ENCODE results near the gene PDE4D. TPM values are rescaled to one million over a fixed set of nuclear protein-coding genes. Genes with fewer than 3 reads are reported as not detected.

Gene PDE4D
- total RNA-seq, 1 donor from 2014 or later = 13.2 TPM

DNA sequence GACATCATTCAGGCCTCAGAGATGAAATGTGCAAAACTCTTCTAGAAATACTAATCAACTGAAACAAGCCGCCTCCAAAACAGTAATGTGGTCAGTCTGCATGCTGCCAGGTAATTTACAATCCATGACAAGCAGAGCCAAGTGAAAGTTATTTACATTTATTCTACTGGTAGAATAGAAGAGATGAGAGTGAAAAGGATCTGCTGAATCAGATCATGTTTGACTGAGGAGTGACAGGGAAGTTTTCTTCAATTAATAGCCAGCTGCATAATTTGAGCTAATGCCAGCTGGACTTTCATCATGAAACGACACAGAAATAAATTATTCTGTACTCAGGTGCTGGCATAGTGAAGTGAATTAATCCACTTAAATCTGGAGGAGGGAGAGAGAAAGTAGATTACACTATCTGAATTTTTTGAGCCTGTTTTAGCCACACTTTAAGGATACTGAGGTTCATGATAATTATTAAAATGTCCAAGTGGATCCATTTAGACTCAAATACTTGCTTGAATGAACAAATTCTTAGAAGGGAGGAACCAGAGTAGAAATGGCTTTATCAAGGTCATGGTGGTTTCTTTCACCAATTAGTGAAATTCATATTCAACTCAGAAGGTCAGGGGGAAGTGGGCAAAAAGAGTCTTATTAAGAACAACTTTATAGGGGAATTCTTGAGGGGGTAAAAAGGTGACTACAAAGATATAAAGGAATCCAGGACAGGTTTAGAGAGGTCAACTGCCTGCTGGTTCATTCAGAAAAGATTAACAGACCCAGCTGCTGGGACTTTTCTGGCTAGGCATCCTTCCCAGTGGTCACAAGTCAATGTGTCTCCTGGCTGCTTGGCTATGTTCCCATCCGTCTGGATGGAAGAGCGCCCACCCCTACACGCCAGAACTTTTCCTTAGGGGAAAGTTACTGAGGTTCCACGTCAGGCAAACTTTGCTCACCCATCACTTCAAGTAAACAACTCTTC, 350.4 kb downstream of the PDE4D start:
- no peak overlapping the region for H3K27ac Mint-ChIP-seq (ENCODE audit: unreplicated experiment)
- no peaks in the 10 kb centered on the region for H3K36me3 Mint-ChIP-seq (ENCODE audit: unreplicated experiment)
- TF ChIP-seq, protein P1, sequence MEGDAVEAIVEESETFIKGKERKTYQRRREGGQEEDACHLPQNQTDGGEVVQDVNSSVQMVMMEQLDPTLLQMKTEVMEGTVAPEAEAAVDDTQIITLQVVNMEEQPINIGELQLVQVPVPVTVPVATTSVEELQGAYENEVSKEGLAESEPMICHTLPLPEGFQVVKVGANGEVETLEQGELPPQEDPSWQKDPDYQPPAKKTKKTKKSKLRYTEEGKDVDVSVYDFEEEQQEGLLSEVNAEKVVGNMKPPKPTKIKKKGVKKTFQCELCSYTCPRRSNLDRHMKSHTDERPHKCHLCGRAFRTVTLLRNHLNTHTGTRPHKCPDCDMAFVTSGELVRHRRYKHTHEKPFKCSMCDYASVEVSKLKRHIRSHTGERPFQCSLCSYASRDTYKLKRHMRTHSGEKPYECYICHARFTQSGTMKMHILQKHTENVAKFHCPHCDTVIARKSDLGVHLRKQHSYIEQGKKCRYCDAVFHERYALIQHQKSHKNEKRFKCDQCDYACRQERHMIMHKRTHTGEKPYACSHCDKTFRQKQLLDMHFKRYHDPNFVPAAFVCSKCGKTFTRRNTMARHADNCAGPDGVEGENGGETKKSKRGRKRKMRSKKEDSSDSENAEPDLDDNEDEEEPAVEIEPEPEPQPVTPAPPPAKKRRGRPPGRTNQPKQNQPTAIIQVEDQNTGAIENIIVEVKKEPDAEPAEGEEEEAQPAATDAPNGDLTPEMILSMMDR (IDR thresholded peaks at IDR 0.05; ENCODE audit: partially characterized antibody, unreplicated experiment) = no peak
- H3K4me3 Mint-ChIP-seq (ENCODE audit: unreplicated experiment) = no peak overlapping the region
- H3K4me1 Mint-ChIP-seq (ENCODE audit: low read depth, unreplicated experiment) = peaks cover 6% of the 10 kb centered on the region
- no peaks in the 10 kb centered on the region for H3K27me3 Mint-ChIP-seq (ENCODE audit: unreplicated experiment)
- no peak for DNase-seq
- H3K9me3 Mint-ChIP-seq (ENCODE audit: unreplicated experiment) = no peaks in the 10 kb centered on the region

DNA sequence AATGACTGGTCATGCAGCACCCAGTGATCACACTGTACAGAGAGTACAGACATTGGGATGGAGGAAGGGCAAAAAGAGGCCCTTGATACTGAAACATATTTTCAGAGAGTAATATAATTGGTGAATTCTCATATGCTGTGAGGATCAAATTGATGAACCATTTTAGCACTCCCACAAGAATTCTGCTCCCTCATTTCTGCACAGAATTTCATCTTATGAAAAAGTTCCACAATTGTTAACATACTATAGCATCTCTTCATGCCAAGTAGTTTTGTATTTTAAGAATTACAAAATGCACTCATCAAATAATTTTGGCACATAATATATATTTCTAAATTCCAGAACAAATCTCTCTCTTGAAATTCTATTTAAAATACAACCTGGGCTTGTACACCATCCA, 351.2 kb downstream of the PDE4D start:
- H3K9me3 Mint-ChIP-seq (ENCODE audit: unreplicated experiment) = no peaks in the 10 kb centered on the region
- no peaks in the 10 kb centered on the region for H3K36me3 Mint-ChIP-seq (ENCODE audit: unreplicated experiment)
- no peak overlapping the region for H3K4me3 Mint-ChIP-seq (ENCODE audit: unreplicated experiment)
- H3K27ac Mint-ChIP-seq (ENCODE audit: unreplicated experiment) = no peak overlapping the region
- peaks cover 6% of the 10 kb centered on the region for H3K4me1 Mint-ChIP-seq (ENCODE audit: low read depth, unreplicated experiment)
- DNase-seq = no peak
- TF ChIP-seq, protein P1 (IDR thresholded peaks at IDR 0.05; ENCODE audit: partially characterized antibody, unreplicated experiment) = no peak
- no peaks in the 10 kb centered on the region for H3K27me3 Mint-ChIP-seq (ENCODE audit: unreplicated experiment)

DNA sequence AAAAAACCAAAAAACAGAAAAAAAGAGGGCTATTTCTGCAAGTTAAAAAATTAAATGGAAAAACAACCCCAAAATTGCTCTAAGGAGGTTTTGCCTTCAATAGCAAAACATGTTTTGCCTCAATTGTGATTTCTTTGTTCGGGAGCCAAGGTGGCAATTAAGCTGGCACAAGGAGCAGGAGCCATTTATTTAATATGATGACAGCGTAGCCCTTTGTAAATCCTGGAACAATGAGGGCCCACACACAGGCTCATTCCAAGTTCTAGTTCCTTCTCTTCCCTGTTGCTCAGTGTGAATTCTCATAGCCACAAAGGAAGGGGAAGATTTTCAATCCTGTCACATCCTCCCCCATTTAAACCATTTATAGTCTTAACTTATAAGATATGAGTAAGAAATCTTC, 353.2 kb downstream of the PDE4D start:
- TF ChIP-seq, protein P1 (IDR thresholded peaks at IDR 0.05; ENCODE audit: partially characterized antibody, unreplicated experiment) = no peak
- DNase-seq = no peak
- Mint-ChIP-seq H3K4me3 (ENCODE audit: unreplicated experiment) (no peak overlapping the region), H3K36me3 (ENCODE audit: unreplicated experiment) (no peaks in the 10 kb centered on the region), H3K27ac (ENCODE audit: unreplicated experiment) (no peak overlapping the region), H3K9me3 (ENCODE audit: unreplicated experiment) (no peaks in the 10 kb centered on the region), H3K27me3 (ENCODE audit: unreplicated experiment) (no peaks in the 10 kb centered on the region), H3K4me1 (ENCODE audit: low read depth, unreplicated experiment) (peaks cover 6% of the 10 kb centered on the region)

GRCh38 chr5:59538750-59539121, 354.8 kb downstream of the PDE4D start:
- no peaks in the 10 kb centered on the region for H3K36me3 Mint-ChIP-seq (ENCODE audit: unreplicated experiment)
- H3K4me1 Mint-ChIP-seq (ENCODE audit: low read depth, unreplicated experiment) = no peaks in the 10 kb centered on the region
- no peak overlapping the region for H3K4me3 Mint-ChIP-seq (ENCODE audit: unreplicated experiment)
- H3K27ac Mint-ChIP-seq (ENCODE audit: unreplicated experiment) = no peak overlapping the region
- TF ChIP-seq, protein P1 (IDR thresholded peaks at IDR 0.05; ENCODE audit: partially characterized antibody, unreplicated experiment) = no peak
- H3K9me3 Mint-ChIP-seq (ENCODE audit: unreplicated experiment) = no peaks in the 10 kb centered on the region
- no peaks in the 10 kb centered on the region for H3K27me3 Mint-ChIP-seq (ENCODE audit: unreplicated experiment)
- no peak for DNase-seq
